ENCODE results near the gene NKD1. TPM values are rescaled to one million over a fixed set of nuclear protein-coding genes. Genes with fewer than 3 reads are reported as not detected.
A peak's percentile ranks its signal among the peaks of the same experiment; 100 is the strongest.

NKD1 gene
- total RNA-seq, 1 donor from 2014 or later = 2.1 TPM

- H3K27me3 ChIP-seq (ENCODE audit: control insufficient read depth in 3 of 3, insufficient read depth in 3 of 3, low read length in 3 of 3) = peaks cover 0 to 3% (median 0%) of the 10 kb centered on the region in 3 donors
- H3K4me3 ChIP-seq (ENCODE audit: low read length in 3 of 3) = no peak overlapping the region
- H3K36me3 ChIP-seq (ENCODE audit: control insufficient read depth in 3 of 3, insufficient read depth in 3 of 3, low read length in 3 of 3) = no peaks in the 10 kb centered on the region
- no peak overlapping the region for H3K9ac ChIP-seq (ENCODE audit: low read depth in 1 of 3, low read length in 3 of 3)
- no peaks in the 10 kb centered on the region for H3K9me3 ChIP-seq (ENCODE audit: control insufficient read depth in 3 of 3, low read length in 3 of 3)
- no peak overlapping the region for H3K27ac ChIP-seq (ENCODE audit: low read depth, low read length)
- peaks cover 0 to 23% (median 2%) of the 10 kb centered on the region in 3 donors for H3K4me1 ChIP-seq (ENCODE audit: control insufficient read depth in 3 of 3, insufficient read depth in 3 of 3, low read length in 3 of 3)
Measured at GRCh38 chr16:50683689-50684374, 135.6 kb downstream of the NKD1 start.

DNA sequence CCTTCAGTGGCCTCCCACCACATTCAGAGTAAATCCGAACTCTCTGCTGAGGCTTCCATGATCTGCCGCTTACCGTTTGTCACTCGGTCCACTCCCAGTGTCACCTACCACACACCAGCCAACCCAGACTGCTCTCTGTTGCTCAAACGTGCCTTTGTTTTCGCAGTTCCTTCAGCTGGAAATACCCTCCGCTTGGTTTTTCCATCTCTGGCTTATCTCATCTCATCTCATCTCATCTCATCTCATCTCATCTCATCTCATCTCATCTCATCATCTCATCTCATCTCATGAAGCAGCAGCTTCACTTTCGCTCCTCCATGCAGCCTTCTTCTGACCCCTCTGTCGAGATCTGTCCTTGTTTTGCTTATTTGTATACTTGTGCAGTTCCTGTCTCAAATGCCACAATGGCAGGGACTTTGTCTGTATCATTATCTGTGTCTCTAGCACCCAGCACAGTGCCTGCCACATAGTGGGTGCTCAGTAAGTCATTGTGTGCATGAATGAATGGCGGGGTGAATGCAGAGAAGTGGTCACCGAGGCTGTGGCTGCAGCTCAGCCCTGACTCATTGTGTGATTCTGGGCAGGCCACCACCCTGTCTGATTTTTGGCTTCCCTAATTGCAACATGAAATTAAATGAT lies 136.7 kb downstream of the NKD1 start:
- H3K4me3 ChIP-seq (ENCODE audit: low read length in 3 of 3) = no peak overlapping the region
- no peak overlapping the region for H3K9ac ChIP-seq (ENCODE audit: low read depth in 1 of 3, low read length in 3 of 3)
- peaks cover 0 to 23% (median 2%) of the 10 kb centered on the region in 3 donors for H3K4me1 ChIP-seq (ENCODE audit: control insufficient read depth in 3 of 3, insufficient read depth in 3 of 3, low read length in 3 of 3)
- H3K27ac ChIP-seq (ENCODE audit: low read depth, low read length) = no peak overlapping the region
- H3K36me3 ChIP-seq (ENCODE audit: control insufficient read depth in 3 of 3, insufficient read depth in 3 of 3, low read length in 3 of 3) = no peaks in the 10 kb centered on the region
- H3K9me3 ChIP-seq (ENCODE audit: control insufficient read depth in 3 of 3, low read length in 3 of 3) = no peaks in the 10 kb centered on the region
- H3K27me3 ChIP-seq (ENCODE audit: control insufficient read depth in 3 of 3, insufficient read depth in 3 of 3, low read length in 3 of 3) = peaks cover 0 to 3% (median 0%) of the 10 kb centered on the region in 3 donors

DNA sequence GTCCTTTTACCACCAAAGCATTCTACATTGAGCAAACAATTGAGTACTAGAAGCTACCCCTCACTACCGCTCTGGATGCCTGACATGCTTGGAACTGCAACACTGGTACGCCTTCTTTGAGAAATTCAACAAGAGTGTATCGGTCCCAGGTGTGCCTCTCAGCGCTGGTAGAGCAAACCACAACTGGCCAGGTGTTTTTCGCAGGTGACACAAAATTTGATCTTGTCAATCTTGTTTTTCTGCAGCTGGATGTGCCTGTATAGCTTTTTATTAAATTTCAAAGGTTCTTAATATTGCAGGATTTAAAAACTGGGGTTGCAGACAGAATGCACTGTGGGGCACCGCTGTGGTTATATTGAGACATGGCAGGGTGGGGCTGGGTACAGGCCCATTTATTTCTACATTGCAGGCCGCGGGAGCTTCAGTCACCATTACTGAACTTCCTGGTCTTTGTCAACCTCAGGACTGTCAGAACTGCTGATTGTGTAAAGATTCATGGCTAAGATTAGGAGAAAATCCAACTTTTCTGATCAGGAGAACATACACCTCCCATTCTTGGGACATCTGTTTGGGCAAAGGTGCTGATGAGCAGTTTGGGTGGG lies 137.4 kb downstream of the NKD1 start:
- Histone ChIP-seq H3K4me1 (ENCODE audit: control insufficient read depth in 3 of 3, insufficient read depth in 3 of 3, low read length in 3 of 3) (peaks cover 0 to 23% (median 0%) of the 10 kb centered on the region in 3 donors), H3K27me3 (ENCODE audit: control insufficient read depth in 3 of 3, insufficient read depth in 3 of 3, low read length in 3 of 3) (peaks cover 0 to 3% (median 0%) of the 10 kb centered on the region in 3 donors), H3K36me3 (ENCODE audit: control insufficient read depth in 3 of 3, insufficient read depth in 3 of 3, low read length in 3 of 3) (no peaks in the 10 kb centered on the region), H3K4me3 (ENCODE audit: low read length in 3 of 3) (no peak overlapping the region), H3K27ac (ENCODE audit: low read depth, low read length) (no peak overlapping the region), H3K9me3 (ENCODE audit: control insufficient read depth in 3 of 3, low read length in 3 of 3) (no peaks in the 10 kb centered on the region), H3K9ac (ENCODE audit: low read depth in 1 of 3, low read length in 3 of 3) (no peak overlapping the region)

DNA sequence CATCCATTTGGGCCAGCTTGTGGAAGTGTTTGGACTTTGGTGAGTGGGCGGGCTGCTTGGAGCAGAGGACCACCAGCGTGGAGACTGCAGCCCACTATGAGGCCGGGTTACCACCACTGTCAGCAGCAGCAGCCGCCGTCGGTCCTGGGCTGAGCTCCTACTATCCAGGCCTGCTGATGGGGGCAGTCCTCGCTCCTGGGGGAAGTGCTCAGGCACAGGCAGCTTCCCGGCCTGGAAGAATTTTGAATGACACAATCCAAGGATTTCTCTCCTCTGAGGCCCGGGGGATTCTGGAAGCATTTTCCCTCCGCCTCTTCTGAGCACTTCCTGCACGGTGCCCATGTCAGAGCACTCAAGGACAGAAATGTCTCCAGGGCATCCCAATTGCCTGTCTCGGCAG lies 139.9 kb downstream of the NKD1 start:
- H3K9ac ChIP-seq (ENCODE audit: low read depth in 1 of 3, low read length in 3 of 3) = no peak overlapping the region
- H3K9me3 ChIP-seq (ENCODE audit: control insufficient read depth in 3 of 3, low read length in 3 of 3) = no peaks in the 10 kb centered on the region
- no peaks in the 10 kb centered on the region for H3K27me3 ChIP-seq (ENCODE audit: control insufficient read depth in 3 of 3, insufficient read depth in 3 of 3, low read length in 3 of 3)
- H3K4me3 ChIP-seq (ENCODE audit: low read length in 3 of 3) = no peak overlapping the region
- H3K27ac ChIP-seq (ENCODE audit: low read depth, low read length) = no peak overlapping the region
- H3K36me3 ChIP-seq (ENCODE audit: control insufficient read depth in 3 of 3, insufficient read depth in 3 of 3, low read length in 3 of 3) = no peaks in the 10 kb centered on the region
- peaks cover 0 to 25% (median 4%) of the 10 kb centered on the region in 3 donors for H3K4me1 ChIP-seq (ENCODE audit: control insufficient read depth in 3 of 3, insufficient read depth in 3 of 3, low read length in 3 of 3)

DNA sequence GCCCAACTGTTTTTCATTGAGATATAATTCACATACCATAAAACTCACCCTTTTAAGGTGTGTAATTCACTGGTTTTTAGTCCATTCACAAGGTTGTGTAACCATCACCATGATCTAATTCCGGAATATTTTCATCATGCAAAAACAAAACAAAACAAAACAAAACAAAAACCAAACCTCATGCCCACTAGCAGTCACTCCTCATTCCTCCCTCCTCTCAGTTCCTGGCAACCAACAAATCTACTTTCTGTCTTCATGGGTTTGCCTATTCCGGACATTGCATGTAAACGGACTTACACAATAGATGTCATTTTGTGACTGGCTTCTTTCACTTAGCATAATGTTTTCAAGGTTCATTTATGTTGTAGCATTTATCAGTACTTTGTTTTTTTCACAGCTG lies 140.7 kb downstream of the NKD1 start:
- Histone ChIP-seq H3K36me3 (ENCODE audit: control insufficient read depth in 3 of 3, insufficient read depth in 3 of 3, low read length in 3 of 3) (no peaks in the 10 kb centered on the region), H3K4me3 (ENCODE audit: low read length in 3 of 3) (no peak overlapping the region), H3K4me1 (ENCODE audit: control insufficient read depth in 3 of 3, insufficient read depth in 3 of 3, low read length in 3 of 3) (peaks cover 4 to 21% (median 5%) of the 10 kb centered on the region in 3 donors), H3K27ac (ENCODE audit: low read depth, low read length) (no peak overlapping the region), H3K9me3 (ENCODE audit: control insufficient read depth in 3 of 3, low read length in 3 of 3) (no peaks in the 10 kb centered on the region), H3K27me3 (ENCODE audit: control insufficient read depth in 3 of 3, insufficient read depth in 3 of 3, low read length in 3 of 3) (no peaks in the 10 kb centered on the region), H3K9ac (ENCODE audit: low read depth in 1 of 3, low read length in 3 of 3) (no peak overlapping the region)

- no peak overlapping the region for H3K9ac ChIP-seq (ENCODE audit: low read depth in 1 of 3, low read length in 3 of 3)
- H3K4me1 ChIP-seq (ENCODE audit: control insufficient read depth in 3 of 3, insufficient read depth in 3 of 3, low read length in 3 of 3) = peaks cover 4 to 13% (median 5%) of the 10 kb centered on the region in 3 donors
- no peak overlapping the region for H3K4me3 ChIP-seq (ENCODE audit: low read length in 3 of 3)
- no peaks in the 10 kb centered on the region for H3K27me3 ChIP-seq (ENCODE audit: control insufficient read depth in 3 of 3, insufficient read depth in 3 of 3, low read length in 3 of 3)
- no peak overlapping the region for H3K27ac ChIP-seq (ENCODE audit: low read depth, low read length)
- no peaks in the 10 kb centered on the region for H3K36me3 ChIP-seq (ENCODE audit: control insufficient read depth in 3 of 3, insufficient read depth in 3 of 3, low read length in 3 of 3)
- H3K9me3 ChIP-seq (ENCODE audit: control insufficient read depth in 3 of 3, low read length in 3 of 3) = no peaks in the 10 kb centered on the region
Measured at GRCh38 chr16:50690177-50690576, 142.0 kb downstream of the NKD1 start.

GRCh38 chr16:50692644-50692998 lies 144.4 kb downstream of the NKD1 start:
- Histone ChIP-seq H3K4me1 (ENCODE audit: control insufficient read depth in 3 of 3, insufficient read depth in 3 of 3, low read length in 3 of 3) (peaks cover 15 to 28% (median 21%) of the 10 kb centered on the region in 3 donors), H3K27ac (ENCODE audit: low read depth, low read length) (no peak overlapping the region), H3K9ac (ENCODE audit: low read depth in 1 of 3, low read length in 3 of 3) (no peak overlapping the region), H3K4me3 (ENCODE audit: low read length in 3 of 3) (no peak overlapping the region), H3K27me3 (ENCODE audit: control insufficient read depth in 3 of 3, insufficient read depth in 3 of 3, low read length in 3 of 3) (no peaks in the 10 kb centered on the region), H3K9me3 (ENCODE audit: control insufficient read depth in 3 of 3, low read length in 3 of 3) (no peaks in the 10 kb centered on the region), H3K36me3 (ENCODE audit: control insufficient read depth in 3 of 3, insufficient read depth in 3 of 3, low read length in 3 of 3) (no peaks in the 10 kb centered on the region)

GRCh38 chr16:50692999-50693781 lies 145.0 kb downstream of the NKD1 start, which contains the start of gene NOD2:
Gene NOD2, plus strand, starts transcription at chr16:50693606. Its CDS starts 5,890 bp downstream, at chr16:50699496.
- Histone ChIP-seq H3K9me3 (ENCODE audit: control insufficient read depth in 3 of 3, low read length in 3 of 3) (no peaks in the 10 kb centered on the region), H3K9ac (ENCODE audit: low read depth in 1 of 3, low read length in 3 of 3) (peak within 1 kb of the TSS in 2 of 3 donors; percentile 36 to 68), H3K4me3 (ENCODE audit: low read length in 3 of 3) (peak within 1 kb of the TSS; percentile 48 to 57 (median 50)), H3K4me1 (ENCODE audit: control insufficient read depth in 3 of 3, insufficient read depth in 3 of 3, low read length in 3 of 3) (peaks cover 20 to 29% (median 26%) of the 10 kb centered on the region in 3 donors), H3K36me3 (ENCODE audit: control insufficient read depth in 3 of 3, insufficient read depth in 3 of 3, low read length in 3 of 3) (no peaks in the 10 kb centered on the region), H3K27me3 (ENCODE audit: control insufficient read depth in 3 of 3, insufficient read depth in 3 of 3, low read length in 3 of 3) (no peaks in the 10 kb centered on the region), H3K27ac (ENCODE audit: low read depth, low read length) (no peak within 1 kb of the TSS)

DNA sequence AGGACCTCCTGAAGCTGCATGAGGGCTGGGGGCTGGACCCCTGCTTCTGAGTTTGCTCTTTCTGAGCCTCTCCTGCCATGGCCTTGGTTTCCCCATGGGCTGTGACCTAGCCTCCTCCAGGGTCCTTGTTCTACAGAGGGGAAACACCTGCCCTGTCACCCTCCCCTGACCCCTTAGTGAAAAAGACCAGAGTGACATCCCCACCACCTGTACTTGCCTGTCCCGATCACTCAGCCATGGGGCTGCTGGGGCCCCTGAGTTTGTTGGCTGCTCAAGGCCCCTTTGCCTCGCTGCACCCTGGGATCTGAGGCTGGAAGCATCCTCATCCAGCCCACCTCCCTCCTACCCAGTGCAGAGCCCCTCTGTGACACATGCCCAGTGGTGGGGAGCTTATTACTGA lies 146.0 kb downstream of the NKD1 start:
- Histone ChIP-seq H3K9ac (ENCODE audit: low read depth in 1 of 3, low read length in 3 of 3) (peak overlapping the region in 1 of 3 donors; percentile 68), H3K4me1 (ENCODE audit: control insufficient read depth in 3 of 3, insufficient read depth in 3 of 3, low read length in 3 of 3) (peaks cover 27 to 39% (median 33%) of the 10 kb centered on the region in 3 donors), H3K27ac (ENCODE audit: low read depth, low read length) (no peak overlapping the region), H3K36me3 (ENCODE audit: control insufficient read depth in 3 of 3, insufficient read depth in 3 of 3, low read length in 3 of 3) (no peaks in the 10 kb centered on the region), H3K4me3 (ENCODE audit: low read length in 3 of 3) (no peak overlapping the region), H3K9me3 (ENCODE audit: control insufficient read depth in 3 of 3, low read length in 3 of 3) (no peaks in the 10 kb centered on the region), H3K27me3 (ENCODE audit: control insufficient read depth in 3 of 3, insufficient read depth in 3 of 3, low read length in 3 of 3) (no peaks in the 10 kb centered on the region)

Measured in skeletal muscle tissue (tissue), 4 donors.